PC-3 (cell line): ENCODE data around the gene SH3TC1. TPM values are rescaled to one million over a fixed set of nuclear protein-coding genes. Genes with fewer than 3 reads are reported as not detected.

Experiments used
- ATAC-seq: fragments of 200-7000 bp; cut with Tn5 transposase; 2 replicates; pipeline ENCODE4 v1.9.1; 2020; ENCODE audit warnings: mild to moderate bottlenecking, moderate library complexity
- BruUV-seq: library from RNA; stranded (reverse); fragments of 400-500 nt; replicated peaks from 2 replicates; lab custom pipeline; 2021; lab: Mats Ljungman, UMichigan
- CTCF ChIA-PET: fragments of 300-600 bp; sonication (Branson Sonifier 250); formaldehyde crosslinking; loops from one replicate; lab custom pipeline; 2022; ENCODE audit warnings: antibody characterized with exemption; lab: Charles Lee
- POLR2A ChIA-PET: fragments of 300-600 bp; sonication (Branson Sonifier 250); formaldehyde crosslinking; loops from one replicate; lab custom pipeline; 2022; ENCODE audit warnings: antibody characterized with exemption; ENCODE audit not compliant: unreplicated experiment; lab: Charles Lee
- DNase-seq: peaks from one replicate; pipeline ENCODE4 v3.0.0-alpha.2; 2015
- H2AFZ ChIP-seq: fragments of 300-600 bp; sonication (generic); 2 replicates; pipeline ENCODE4 v1.6.0; 2016; ENCODE audit warnings: antibody characterized with exemption, low read length
- H3F3A ChIP-seq: fragments of 300-600 bp; sonication (generic); one replicate; pipeline ENCODE4 v1.6.0; 2017; ENCODE audit warnings: antibody characterized with exemption, low read length, control low read depth, mild to moderate bottlenecking; ENCODE audit not compliant: unreplicated experiment
- H3K27ac ChIP-seq: fragments of 300-600 bp; sonication (generic); 2 replicates; pipeline ENCODE4 v1.5.1; 2016; ENCODE audit warnings: mild to moderate bottlenecking, low read length
- H3K27me3 ChIP-seq: fragments of 300-600 bp; sonication (generic); 2 replicates; pipeline ENCODE4 v1.6.1; 2016; ENCODE audit warnings: low read length, mixed read lengths
- H3K36me3 ChIP-seq: fragments of 300-600 bp; sonication (generic); 2 replicates; pipeline ENCODE4 v1.6.1; 2016; ENCODE audit warnings: low read depth, mixed run types, low read length, mixed read lengths
- H3K4me1 ChIP-seq: fragments of 300-600 bp; sonication (generic); 2 replicates; pipeline ENCODE4 v1.5.1; 2016; ENCODE audit warnings: low read length; ENCODE audit not compliant: insufficient read depth
- H3K4me2 ChIP-seq: fragments of 300-600 bp; sonication (generic); 2 replicates; pipeline ENCODE4 v1.6.0; 2016; ENCODE audit warnings: low read length
- H3K4me3 ChIP-seq: fragments of 300-600 bp; sonication (generic); 2 replicates; pipeline ENCODE4 v1.5.1; 2016; ENCODE audit warnings: mild to moderate bottlenecking, low read length, mixed read lengths
- H3K79me2 ChIP-seq: fragments of 300-600 bp; sonication (generic); 2 replicates; pipeline ENCODE4 v1.6.1; 2017; ENCODE audit warnings: low read length, mixed read lengths
- H3K9ac ChIP-seq: fragments of 300-600 bp; sonication (generic); 2 replicates; pipeline ENCODE4 v1.6.0; 2016; ENCODE audit warnings: mild to moderate bottlenecking, low read length
- H3K9me2 ChIP-seq: fragments of 300-600 bp; sonication (generic); replicated peaks from 2 replicates; pipeline ENCODE4 v1.6.1; 2016; ENCODE audit warnings: mixed run types, low read length, mixed read lengths
- H3K9me3 ChIP-seq: fragments of 300-600 bp; sonication (generic); 2 replicates; pipeline ENCODE4 v1.6.1; 2016; ENCODE audit warnings: low read length, mixed read lengths
- H4K20me1 ChIP-seq: fragments of 300-600 bp; sonication (generic); 2 replicates; pipeline ENCODE4 v1.6.1; 2016; ENCODE audit warnings: low read length, mixed read lengths
- CTCF ChIP-seq: fragments of 300-600 bp; sonication (generic); conservative IDR thresholded peaks from 2 replicates; pipeline ENCODE4 v1.5.1; 2017; ENCODE audit warnings: antibody characterized with exemption, low read depth, mild to moderate bottlenecking, low read length
- EZH2 ChIP-seq: fragments of 300-600 bp; sonication (generic); IDR thresholded peaks from one replicate; pipeline ENCODE4 v1.6.1; 2017; ENCODE audit warnings: antibody characterized with exemption, mild to moderate bottlenecking, low read length; ENCODE audit not compliant: unreplicated experiment
- EZH2phosphoT487 ChIP-seq: fragments of 300-600 bp; sonication (generic); IDR thresholded peaks from 2 replicates; pipeline ENCODE4 v1.6.1; 2018; ENCODE audit warnings: mild to moderate bottlenecking, antibody characterized with exemption, low read length, borderline replicate concordance
- intact Hi-C: fragments of 100-400 bp; cut with micrococcal nuclease; formaldehyde crosslinking; loops from 2 replicates; pipeline ENCODE4 v1.9.0; 2023
- total RNA-seq: library from RNA; depleted of rRNA; stranded (reverse); fragments of >200 nt; gene quantifications from 2 replicates; pipeline ENCODE4 v1.2.3, GENCODE V29; 2014

Gene SH3TC1
- total RNA-seq, 1 experiment from 2014 or later: 23.1 TPM

GRCh38 chr4:8207314-8207713, 8.2 kb downstream of the SH3TC1 start:
- no peaks in the 10 kb centered on the region for H3F3A ChIP-seq
- H3K4me1 ChIP-seq: no peaks in the 10 kb centered on the region
- intact Hi-C loops: no loop called here
- no peaks in the 10 kb centered on the region for H3K9me2 ChIP-seq
- H3K4me2 ChIP-seq: no peak overlapping the region
- ATAC-seq: no peak
- no peaks in the 10 kb centered on the region for H3K79me2 ChIP-seq
- BruUV-seq: no TSS peak
- H2AFZ ChIP-seq: no peak overlapping the region
- H3K36me3 ChIP-seq: no peaks in the 10 kb centered on the region
- no peaks in the 10 kb centered on the region for H4K20me1 ChIP-seq
- no peak overlapping the region for H3K27ac ChIP-seq
- no peak for DNase-seq
- no peak for TF ChIP-seq EZH2phosphoT487
- no peak for TF ChIP-seq CTCF
- POLR2A ChIA-PET: no interaction called here
- H3K27me3 ChIP-seq: no peaks in the 10 kb centered on the region
- H3K9ac ChIP-seq: no peak overlapping the region
- no peak overlapping the region for H3K4me3 ChIP-seq
- CTCF ChIA-PET: no interaction called here
- no peaks in the 10 kb centered on the region for H3K9me3 ChIP-seq

- Histone ChIP-seq H3K9me2 (no peaks in the 10 kb centered on the region), H4K20me1 (no peaks in the 10 kb centered on the region), H3K27ac (no peak overlapping the region), H3K4me1 (no peaks in the 10 kb centered on the region), H3K79me2 (no peaks in the 10 kb centered on the region), H3K27me3 (no peaks in the 10 kb centered on the region), H3K4me3 (no peak overlapping the region), H3K9me3 (no peaks in the 10 kb centered on the region), H3K36me3 (no peaks in the 10 kb centered on the region), H3K9ac (no peak overlapping the region), H3K4me2 (no peak overlapping the region), H3F3A (no peaks in the 10 kb centered on the region), H2AFZ (no peak overlapping the region)
- DNase-seq (no peak), ATAC-seq (no peak)
- intact Hi-C loops: no loop called here
- POLR2A ChIA-PET: no interaction called here
- no peak for TF ChIP-seq EZH2phosphoT487
- no TSS peak for BruUV-seq
- CTCF ChIA-PET: no interaction called here
These were observed 9.5 kb downstream of the SH3TC1 start for GRCh38 chr4:8208565-8208964.

- Histone ChIP-seq H3K9ac (no peak overlapping the region), H3K27me3 (no peaks in the 10 kb centered on the region), H3K9me2 (no peaks in the 10 kb centered on the region), H3F3A (no peaks in the 10 kb centered on the region), H3K4me2 (no peak overlapping the region), H3K27ac (no peak overlapping the region), H3K9me3 (no peaks in the 10 kb centered on the region), H3K79me2 (no peaks in the 10 kb centered on the region), H3K4me1 (no peaks in the 10 kb centered on the region), H4K20me1 (no peaks in the 10 kb centered on the region), H3K36me3 (no peaks in the 10 kb centered on the region), H3K4me3 (no peak overlapping the region), H2AFZ (no peak overlapping the region)
- no peak for ATAC-seq
- POLR2A ChIA-PET: no interaction called here
- intact Hi-C loops: no loop called here
- CTCF ChIA-PET: no interaction called here
- BruUV-seq: no TSS peak
- no peak for TF ChIP-seq EZH2
- TF ChIP-seq CTCF: no peak
- no peak for TF ChIP-seq EZH2phosphoT487
- no peak for DNase-seq
These were observed 10.2 kb downstream of the SH3TC1 start for GRCh38 chr4:8209181-8209874.
